ENCODE data around the gene HSBP1L1.

The HSBP1L1 gene

GRCh38 chr18:79964330-79965118 lies at the start of gene HSBP1L1:
Gene HSBP1L1, plus strand, starts transcription at chr18:79964643. Its CDS starts 93 bp downstream, at chr18:79964736.
- ChIA-PET CTCF (interaction anchor here (0.6 to 0.7 kb wide), 3 partner anchors 35 to 346 kb away, joined by 3 to 5 read pairs (median 3); no protein-coding TSS in a partner anchor), POLR2A (interaction anchor here (0.5 kb wide), 1 partner anchor 13 kb away, joined by 3 read pairs; the partner anchor contains the start of gene SLC66A2)
- H3K36me3 ChIP-seq (ENCODE audit: control insufficient read depth in 2 of 2, insufficient read depth in 1 of 2, low read length in 2 of 2), result peaks cover 5 to 7% of the 10 kb centered on the region in 2 experiments; a peak in 2 of 3 replicates
- peak within 1 kb of the TSS; percentile 52 for H3K4me3 ChIP-seq (ENCODE audit: low read depth, low read length)
- peaks cover 18% of the 10 kb centered on the region for H3K4me1 ChIP-seq (ENCODE audit: control insufficient read depth, insufficient read depth, low read length)
- peak within 1 kb of the TSS; percentile 72 for H3K27ac ChIP-seq (ENCODE audit: extremely low read depth, low read depth, low read length)
- H3K9me3 ChIP-seq (ENCODE audit: control insufficient read depth, insufficient read depth, low read depth, low read length), result no peaks in the 10 kb centered on the region
- TF ChIP-seq ZNF626 (tag by site-specific recombination; IDR thresholded peaks at IDR 0.05) (0 out of 2 replicates have a peak, but pooled peaks have one; percentile 12), HIC1 (tag by site-specific recombination; IDR thresholded peaks at IDR 0.05) (no peak), EGR2 (tag by site-specific recombination; IDR thresholded peaks at IDR 0.05; ENCODE audit: low read depth) (peak; percentile 62), PATZ1 (tag by site-specific recombination; IDR thresholded peaks at IDR 0.05) (peak; percentile 37; the same call in 1 of the 2 replicates), ZNF335 (tag by site-specific recombination; conservative IDR thresholded peaks at IDR 0.05) (peak; percentile 91), ZNF404 (tag by site-specific recombination; IDR thresholded peaks at IDR 0.05) (no peak), ZNF558 (tag by site-specific recombination; IDR thresholded peaks at IDR 0.05) (no peak), KLF17 (tag by site-specific recombination; IDR thresholded peaks at IDR 0.05) (no peak), ZBTB7A (tag by site-specific recombination; IDR thresholded peaks at IDR 0.05; ENCODE audit: low read depth) (no peak), ZBTB26 (tag by site-specific recombination; optimal IDR thresholded peaks at IDR 0.05) (peak; percentile 73), CTCF (tag by site-specific recombination; IDR thresholded peaks at IDR 0.05) (peak; percentile 46; the same call in 1 of the 2 replicates), KLF10 (tag by site-specific recombination; IDR thresholded peaks at IDR 0.05) (0 out of 2 replicates have a peak, but pooled peaks have one; percentile 15), KLF7 (tag by site-specific recombination; IDR thresholded peaks at IDR 0.05; ENCODE audit: borderline replicate concordance) (no peak), ZNF621 (tag by site-specific recombination; IDR thresholded peaks at IDR 0.05) (no peak), ZXDB (tag by site-specific recombination; IDR thresholded peaks at IDR 0.05) (no peak; the same call in 1 of the 2 replicates), OVOL3 (tag by site-specific recombination; IDR thresholded peaks at IDR 0.05) (no peak), ZBTB44 (tag by site-specific recombination; IDR thresholded peaks at IDR 0.05) (peak; percentile 60; the same call in 1 of the 2 replicates), ZNF16 (tag by site-specific recombination; IDR thresholded peaks at IDR 0.05; ENCODE audit: low read depth) (no peak), ZSCAN5A (tag by site-specific recombination; IDR thresholded peaks at IDR 0.05) (no peak), ZNF513 (tag by site-specific recombination; IDR thresholded peaks at IDR 0.05) (no peak), KLF1 (tag by site-specific recombination; IDR thresholded peaks at IDR 0.05) (peak; percentile 17; the same call in 1 of the 2 replicates)

Measured in HEK293 (cell line).